Kidney capillary endothelial cell (primary cell): ENCODE results near the gene GEMIN7.
A peak's percentile ranks its signal among the peaks of the same experiment; 100 is the strongest.

Experiments
- DNase-seq: peaks from one replicate; pipeline ENCODE4 v3.0.0-alpha.2; 2018; ENCODE audit warnings: low spot score

The GEMIN7 gene, protein sequence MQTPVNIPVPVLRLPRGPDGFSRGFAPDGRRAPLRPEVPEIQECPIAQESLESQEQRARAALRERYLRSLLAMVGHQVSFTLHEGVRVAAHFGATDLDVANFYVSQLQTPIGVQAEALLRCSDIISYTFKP

DNA sequence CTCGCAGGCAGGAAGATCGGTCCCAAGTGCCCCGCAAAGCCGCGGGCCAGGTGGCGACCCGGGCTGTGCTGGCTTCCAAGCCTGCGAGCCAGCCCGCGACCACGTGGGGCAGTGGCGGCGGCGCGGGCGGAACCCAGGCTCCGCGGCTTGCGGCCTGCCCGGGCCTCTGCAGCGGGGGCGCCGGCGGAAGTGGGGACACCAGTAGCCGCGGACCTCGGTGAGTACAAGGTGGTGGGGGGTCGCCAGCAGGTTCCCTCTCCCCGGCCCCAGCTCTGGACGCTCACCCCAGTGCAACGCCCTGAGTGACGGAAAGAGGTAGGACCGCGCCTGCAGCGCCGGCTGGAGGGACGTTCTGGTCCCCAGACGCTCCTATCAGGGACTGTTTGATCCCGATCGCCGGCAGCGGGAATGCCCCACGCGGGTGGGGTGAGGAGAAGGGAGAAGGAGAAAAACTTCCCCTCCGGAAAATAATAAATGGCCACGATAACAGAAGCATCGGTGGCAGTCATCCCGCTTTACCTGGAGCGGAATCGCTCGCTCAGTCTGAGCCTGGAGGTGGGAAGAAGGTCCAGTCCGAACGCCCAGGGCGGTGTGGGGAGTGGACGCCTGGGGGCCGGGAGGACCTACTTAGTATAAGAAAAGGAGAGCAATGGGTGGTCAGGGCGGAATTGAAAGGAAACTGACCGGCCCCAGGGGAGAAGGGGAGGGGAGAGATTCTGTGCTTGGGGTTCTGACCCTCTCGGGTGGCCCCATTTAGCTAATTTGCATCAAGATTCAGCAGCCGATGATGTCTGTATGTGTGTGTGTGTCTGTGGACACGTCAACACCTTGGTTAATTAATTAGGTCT lies at the start of gene GEMIN7:
Gene GEMIN7 (plus strand): TSS at position 198 of the 848 bp plus-strand sequence. CDS start 10,855 bp downstream, outside the sequence.
- peak; percentile 66 for DNase-seq

DNA sequence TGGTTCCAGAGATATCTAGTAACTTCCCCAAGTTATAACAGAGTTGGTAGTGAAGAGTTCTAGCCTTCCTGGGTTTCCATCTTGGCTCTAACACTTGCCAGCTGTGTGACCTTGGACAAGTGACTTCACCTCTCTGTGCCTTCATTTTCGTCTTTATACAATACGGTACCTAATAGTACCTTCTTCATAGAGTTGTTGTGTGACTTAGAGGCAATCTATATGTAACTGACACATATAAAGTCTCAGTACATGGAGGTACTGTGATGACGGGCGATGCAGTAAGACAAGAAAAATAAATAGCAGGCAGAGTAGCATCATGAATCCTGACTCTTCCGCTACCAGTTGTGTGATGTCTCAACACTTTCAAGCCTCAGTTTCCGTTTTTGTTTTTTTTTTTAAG lies 48.2 kb upstream of the GEMIN7 start:
- no peak for DNase-seq

DNA sequence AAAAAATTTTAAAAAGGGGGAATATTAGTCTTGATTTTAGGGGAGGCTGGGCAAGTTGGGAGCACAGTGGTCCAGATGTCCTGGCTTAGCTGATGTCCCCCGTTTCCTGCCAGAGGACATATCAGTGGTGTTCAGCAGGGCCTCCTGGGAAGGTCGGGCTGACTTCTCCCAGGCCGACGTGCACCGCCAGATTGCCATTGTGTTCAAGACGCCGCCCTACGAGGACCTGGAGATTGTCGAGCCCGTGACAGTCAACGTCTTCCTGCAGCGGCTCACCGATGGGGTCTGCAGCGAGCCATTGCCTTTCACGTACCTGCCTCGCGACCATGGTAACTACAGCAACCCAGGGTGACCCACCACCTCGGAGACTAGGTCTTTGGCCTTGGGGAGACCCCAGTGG lies 46.6 kb upstream of the GEMIN7 start:
- DNase-seq, result no peak

DNA sequence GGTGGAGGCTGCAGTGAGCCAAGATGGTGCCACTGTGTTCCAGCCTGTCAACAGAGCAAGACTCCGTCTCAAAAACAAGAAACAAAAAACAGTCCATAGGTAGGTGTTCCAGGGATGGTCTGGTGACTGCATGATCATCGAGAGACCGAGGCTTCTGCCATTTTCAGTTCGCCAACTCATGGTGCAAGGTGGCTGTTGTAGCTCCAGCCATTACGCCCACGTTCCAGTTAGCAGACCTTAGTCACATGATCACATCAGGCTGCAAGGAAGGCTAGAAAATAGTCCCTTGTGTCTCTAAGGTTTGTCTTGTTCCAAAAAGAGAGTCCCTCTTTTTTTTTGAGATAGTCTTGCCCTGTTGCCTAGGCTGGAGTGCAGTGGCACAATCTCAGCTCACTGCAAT lies 43.3 kb upstream of the GEMIN7 start:
- DNase-seq, result no peak

DNA sequence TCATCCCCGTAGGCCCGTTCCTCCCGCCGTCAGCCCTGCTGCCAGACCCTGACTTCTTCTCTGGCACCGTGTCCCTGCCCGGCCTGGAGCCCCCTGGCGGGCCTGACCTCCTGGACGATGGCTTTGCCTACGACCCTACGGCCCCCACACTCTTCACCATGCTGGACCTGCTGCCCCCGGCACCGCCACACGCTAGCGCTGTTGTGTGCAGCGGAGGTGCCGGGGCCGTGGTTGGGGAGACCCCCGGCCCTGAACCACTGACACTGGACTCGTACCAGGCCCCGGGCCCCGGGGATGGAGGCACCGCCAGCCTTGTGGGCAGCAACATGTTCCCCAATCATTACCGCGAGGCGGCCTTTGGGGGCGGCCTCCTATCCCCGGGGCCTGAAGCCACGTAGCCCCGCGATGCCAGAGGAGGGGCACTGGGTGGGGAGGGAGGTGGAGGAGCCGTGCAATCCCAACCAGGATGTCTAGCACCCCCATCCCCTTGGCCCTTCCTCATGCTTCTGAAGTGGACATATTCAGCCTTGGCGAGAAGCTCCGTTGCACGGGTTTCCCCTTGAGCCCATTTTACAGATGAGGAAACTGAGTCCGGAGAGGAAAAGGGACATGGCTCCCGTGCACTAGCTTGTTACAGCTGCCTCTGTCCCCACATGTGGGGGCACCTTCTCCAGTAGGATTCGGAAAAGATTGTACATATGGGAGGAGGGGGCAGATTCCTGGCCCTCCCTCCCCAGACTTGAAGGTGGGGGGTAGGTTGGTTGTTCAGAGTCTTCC lies 41.5 kb upstream of the GEMIN7 start:
- DNase-seq, result no peak

DNA sequence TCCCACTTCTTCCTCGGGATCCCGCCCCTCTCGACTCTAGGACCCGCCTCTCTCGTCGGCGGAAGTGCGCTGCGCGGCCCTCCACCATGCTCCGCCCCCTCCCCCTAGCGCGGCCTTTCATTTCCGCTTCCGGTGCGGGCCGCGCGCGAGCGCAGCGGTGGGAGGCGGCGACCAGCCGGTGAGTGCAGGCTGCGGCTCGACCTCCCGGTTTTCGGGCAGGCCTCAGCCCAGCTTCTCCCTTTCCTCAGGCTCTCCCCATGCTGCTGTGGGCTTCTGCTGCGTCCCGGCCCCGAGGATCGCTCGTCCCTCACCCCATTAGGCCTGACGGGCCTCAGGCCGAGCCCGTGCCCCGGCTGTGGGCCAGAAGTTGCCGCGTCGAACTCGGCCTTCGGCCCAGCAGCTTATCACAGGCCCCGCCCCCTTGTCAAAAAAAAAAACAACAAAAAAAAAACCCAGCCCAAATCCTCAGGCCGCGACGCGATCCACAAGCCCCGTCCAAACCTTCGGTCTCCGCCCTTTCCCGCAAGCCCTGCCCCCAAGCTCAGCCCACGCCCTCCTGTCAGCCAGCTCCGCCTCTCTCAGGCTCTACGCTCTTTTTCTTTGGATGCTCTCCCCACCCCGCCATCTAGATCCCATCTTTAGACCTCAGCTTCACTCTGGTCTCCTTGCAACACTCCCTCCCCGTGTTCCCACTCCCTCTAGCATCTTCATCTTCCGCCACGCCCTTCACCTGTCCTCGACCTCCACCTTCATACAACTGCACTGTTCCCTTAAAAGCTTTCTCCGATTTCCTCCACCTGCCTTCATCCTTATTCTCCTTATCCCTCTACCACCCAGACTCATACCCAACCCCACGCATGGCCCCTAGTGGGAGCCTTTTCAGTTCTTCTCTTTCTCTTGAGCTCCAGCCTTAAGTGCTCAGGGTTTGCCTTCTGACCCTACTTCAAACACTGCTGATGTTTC lies 39.8 kb upstream of the GEMIN7 start, which contains the start of gene CLASRP:
Gene CLASRP (plus strand): TSS at position 115 of the 963 bp plus-strand sequence. CDS start 1,168 bp downstream, outside the sequence.
- peak; percentile 87 for DNase-seq

DNA sequence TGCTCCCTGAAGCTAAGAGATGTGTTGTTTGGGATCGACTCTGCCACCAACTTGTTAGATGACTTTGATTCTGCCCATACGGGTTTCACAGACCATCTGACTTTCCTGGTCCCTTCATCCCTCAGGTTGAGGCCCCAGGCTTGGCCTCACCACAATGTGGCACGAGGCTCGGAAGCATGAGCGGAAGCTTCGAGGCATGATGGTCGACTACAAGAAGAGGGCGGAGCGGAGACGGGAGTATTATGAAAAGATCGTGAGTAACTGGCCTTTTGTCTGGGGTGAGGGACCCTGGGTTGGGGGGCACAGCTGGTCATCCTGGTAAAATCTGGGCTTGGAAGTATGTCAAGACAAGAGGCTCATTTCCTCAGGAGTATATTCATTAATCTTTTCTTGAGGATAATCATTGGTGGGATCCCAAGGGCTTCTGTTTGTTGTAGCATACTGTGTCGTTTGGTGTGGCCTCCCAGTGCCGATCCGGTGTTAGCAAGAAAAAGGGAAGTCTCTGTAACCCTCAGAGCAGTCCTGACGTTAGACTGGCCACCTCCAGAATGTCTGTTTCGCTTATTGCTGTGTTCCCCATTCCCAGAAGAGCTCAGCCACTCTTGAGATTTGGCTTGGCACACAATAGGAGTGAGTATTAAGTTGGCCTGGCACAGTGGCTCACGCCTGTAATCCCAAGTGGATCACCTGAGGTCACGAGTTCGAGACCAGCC lies 38.8 kb upstream of the GEMIN7 start:
- DNase-seq, result no peak

DNA sequence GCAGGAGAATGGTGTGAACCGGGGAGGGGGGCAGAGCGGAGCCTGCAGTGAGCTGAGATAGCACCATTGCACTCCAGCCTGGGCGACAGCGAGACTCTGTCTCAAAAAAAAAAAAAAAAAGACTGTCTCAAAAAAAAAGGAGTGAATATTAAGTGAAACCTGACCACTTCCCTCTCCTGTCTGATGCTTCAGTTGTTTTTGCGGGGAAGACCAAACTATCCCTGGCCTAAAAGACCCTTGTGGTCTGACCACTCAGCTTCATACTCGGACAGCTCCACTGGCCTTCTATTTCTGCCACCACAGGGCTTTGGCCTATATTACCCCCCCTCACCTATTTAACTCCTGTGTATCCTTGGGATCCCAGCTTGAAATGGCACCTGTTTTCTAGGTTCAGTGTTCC lies 37.9 kb upstream of the GEMIN7 start:
- DNase-seq, result no peak

DNA sequence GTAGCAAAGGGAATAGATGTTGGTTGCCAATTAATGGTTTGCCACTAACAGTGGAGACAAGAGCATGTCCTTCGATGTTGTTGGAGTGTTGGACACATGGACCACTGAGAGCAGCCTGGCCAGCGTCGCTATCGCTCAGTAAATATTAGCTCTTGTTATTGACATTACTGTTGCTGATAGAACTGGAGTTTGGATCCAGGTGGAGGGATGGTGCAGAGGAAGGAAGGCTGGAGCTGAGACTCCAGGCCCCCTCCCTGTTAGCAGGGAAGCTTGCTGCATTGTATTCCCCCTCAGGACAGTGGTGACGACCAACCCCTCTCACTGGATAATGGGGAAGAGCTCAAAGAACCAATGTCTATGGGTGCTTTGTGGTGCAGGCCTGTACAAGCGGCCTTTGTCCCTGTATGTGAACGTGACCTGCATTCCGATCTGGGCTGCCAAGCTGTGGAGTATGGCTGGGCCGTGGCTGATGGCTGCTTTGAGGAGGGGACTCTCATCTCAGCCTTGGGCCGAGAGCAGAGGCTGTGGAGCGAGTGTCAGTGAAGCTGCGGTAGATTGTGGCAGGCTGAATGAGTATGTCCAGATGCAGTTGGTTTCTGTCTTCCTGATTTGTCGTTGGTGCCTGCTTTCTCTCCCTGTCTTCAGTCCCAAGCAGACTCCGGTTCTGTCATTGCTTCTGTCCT lies 33.2 kb upstream of the GEMIN7 start:
- no peak for DNase-seq

DNA sequence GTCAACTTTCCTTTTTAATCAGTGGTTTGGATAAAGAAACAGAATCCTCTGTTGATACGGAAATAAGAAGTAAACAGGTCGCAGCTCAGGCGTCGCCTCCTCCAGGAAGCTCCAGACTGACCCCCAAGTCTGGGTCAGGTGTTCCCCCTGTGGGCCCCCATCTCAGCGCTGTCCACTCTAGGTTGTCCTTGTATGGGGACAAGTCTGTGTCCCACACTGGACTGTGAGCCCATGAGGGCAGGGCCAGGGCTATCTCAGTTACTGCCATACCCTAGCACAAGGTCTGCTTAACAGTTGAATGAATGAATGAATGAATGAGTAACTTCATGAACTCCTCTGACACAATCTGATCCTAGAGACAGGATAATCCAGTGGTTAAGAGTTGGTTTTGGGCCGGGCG lies 32.7 kb upstream of the GEMIN7 start:
- no peak for DNase-seq

DNA sequence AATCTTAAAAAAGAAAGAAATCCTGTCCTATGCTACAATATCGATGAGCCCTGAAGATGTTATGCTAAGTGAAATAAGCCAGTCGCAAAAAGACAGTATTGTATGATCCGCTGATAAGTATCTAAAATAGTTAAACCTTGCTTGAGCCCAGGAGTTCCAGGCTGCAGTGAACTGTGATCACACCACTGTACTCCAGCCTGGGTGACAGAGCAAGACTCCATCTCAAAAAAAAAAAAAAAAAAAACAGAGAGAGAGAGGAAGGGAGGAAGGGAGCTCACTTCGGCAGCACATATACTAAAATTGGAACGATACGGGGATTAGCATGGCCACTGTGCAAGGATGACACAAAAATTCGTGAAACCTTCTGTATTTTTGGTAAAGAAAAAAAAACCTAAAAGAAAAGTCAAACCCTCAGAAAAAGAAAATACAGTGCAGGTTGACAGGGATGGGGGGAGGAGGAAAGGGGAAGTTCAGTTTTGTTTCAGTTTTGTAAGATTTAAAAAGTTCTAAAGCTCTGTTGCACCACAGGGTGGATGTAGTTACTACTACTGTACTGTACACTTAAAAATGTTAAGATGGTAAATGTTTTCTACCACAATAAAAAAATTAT lies 31.8 kb upstream of the GEMIN7 start:
- no peak for DNase-seq

DNA sequence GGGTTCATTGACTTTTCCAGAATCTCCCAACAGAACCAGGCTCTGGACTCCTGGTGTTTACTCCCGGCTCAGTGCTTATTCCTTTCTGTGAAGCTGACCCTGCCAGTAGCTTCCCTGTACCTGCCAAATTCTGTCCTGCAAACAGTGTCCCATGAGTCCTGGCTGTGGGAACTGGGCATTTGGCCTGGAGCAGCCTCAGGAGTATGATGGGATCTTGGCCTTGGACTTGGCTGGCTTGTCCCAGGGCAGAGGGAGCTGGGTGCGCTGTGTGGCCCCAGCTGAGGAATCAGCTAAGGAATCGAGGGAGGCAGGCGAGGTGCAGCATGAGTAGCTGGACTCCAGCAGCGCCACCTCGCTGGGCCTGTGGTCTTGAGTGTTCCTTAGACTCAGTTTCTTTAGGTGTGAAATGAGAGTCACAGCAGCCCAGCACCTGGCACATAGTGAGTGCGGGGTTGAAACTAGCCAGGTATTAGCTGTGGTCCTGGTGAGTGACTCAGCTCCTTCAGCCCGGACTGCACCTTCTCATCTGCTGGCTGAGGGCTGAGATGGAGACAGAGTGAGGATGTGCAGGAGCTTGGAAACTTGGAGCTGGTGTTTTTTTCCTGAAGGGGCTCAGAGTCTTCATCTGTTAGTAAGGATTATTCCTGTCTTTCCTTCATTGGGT lies 29.9 kb upstream of the GEMIN7 start:
- no peak for DNase-seq

DNA sequence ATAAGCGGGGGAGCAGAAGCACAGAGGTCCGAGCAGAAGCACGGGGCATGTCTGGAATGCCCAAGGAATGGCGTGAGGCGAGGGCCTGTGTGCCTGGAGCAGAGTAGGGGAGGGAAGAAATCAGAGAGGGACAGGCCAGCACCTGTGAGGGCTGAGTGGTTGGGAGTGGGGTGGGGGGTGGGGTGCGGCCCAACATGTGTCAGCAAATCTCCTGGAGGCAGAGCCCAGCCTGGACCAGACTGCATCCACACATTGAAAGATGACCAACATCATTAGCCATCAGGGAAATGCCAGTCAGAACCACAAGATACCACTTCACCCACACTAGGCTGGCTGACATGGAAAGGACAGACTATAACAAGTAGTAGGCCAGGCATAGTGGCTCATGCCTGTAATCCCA lies 29.0 kb upstream of the GEMIN7 start:
- no peak for DNase-seq

DNA sequence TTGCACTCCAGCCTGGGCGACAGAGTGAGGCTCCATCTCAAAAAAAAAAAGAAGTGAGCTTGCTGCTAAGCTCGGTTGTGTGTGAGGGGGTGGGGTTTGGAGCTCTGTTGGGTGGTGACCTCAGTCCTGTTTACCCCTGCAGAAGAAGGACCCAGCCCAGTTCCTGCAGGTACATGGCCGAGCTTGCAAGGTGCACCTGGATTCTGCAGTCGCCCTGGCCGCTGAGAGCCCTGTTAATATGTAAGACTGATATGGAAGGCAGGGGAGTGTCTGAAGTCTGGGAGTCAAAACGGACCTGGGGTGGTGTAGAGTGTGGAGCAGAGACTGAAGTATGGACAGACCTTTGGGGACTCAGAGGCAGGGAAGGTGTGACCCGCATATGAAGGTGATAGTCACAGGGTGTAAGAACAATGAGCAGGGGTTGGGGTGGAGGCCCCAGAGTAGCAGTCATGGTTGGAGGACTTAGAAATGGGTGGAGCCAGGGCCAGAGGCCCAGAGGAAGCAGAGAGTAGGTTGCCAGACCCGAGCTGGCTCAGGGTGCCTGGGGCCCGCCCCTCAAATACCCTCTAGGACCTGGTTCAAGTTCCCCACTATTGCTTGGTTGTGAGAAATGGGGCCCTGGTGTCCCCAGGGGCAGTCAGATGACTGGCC lies 27.0 kb upstream of the GEMIN7 start:
- DNase-seq, result no peak

DNA sequence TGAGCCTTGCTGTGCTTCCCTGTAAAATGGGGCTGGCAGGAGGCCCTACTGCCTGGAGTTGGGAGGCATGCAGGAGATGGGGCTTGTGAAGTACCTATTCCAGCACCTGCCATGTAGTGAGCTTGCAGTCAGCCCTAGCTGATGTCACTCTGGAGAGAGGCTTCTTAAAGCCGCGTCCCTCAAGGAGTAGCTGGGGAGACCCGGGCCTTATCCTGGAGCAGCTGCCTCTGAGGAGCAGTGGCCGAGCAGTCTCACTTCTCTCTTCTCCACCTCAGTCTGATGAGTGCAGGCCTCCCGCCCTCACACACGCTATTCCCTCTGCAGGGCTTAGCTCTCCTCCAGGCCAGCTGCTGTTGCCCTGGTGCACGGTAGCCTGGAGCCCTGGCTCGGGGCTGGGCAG lies 22.2 kb upstream of the GEMIN7 start:
- DNase-seq, result no peak

DNA sequence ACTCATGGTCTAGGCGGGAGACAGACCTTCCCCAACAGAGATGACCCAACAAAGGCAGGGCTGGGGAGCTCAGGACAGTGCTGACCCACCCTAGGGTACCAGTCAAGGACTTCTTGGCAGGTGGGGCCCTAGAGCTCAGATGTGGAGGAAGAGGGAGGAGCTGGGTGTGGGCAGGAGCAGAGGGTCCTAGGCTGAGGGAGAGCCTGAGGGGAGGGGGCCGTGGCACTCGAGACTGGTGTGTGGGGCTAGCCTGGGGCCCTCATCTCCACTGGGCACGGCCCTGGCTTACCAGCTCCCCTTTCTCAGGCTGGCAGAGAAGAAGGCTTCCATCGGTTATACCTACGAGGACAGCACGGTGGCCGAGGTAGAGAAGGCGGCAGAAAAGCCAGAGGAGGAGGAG lies 21.6 kb upstream of the GEMIN7 start:
- DNase-seq, result no peak

DNA sequence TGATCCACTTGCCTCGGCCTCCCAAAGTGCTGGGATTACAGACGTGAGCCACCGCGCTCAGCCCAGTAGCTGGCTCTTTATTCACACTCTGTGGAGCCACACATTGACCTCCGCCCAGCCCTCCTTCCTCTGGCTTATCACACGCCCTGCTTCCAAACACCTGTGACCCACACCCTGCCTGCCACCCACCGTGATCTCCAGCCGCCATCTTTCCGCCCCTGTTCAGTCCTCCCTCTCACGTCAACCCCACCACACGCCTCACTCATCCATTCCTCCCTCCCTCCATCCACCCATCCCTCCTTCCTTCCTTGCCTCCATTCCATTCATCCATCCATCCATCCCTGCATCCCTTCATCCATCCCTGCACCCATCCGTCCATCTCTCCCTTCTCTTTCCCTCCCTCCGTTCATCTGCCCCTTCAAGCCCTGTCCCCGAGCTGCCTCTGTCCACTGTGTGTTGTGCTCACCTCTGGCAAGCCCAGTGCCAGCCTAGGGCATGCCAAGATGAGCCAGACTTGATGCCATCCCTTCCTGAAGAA lies 20.4 kb upstream of the GEMIN7 start:
- no peak for DNase-seq

DNA sequence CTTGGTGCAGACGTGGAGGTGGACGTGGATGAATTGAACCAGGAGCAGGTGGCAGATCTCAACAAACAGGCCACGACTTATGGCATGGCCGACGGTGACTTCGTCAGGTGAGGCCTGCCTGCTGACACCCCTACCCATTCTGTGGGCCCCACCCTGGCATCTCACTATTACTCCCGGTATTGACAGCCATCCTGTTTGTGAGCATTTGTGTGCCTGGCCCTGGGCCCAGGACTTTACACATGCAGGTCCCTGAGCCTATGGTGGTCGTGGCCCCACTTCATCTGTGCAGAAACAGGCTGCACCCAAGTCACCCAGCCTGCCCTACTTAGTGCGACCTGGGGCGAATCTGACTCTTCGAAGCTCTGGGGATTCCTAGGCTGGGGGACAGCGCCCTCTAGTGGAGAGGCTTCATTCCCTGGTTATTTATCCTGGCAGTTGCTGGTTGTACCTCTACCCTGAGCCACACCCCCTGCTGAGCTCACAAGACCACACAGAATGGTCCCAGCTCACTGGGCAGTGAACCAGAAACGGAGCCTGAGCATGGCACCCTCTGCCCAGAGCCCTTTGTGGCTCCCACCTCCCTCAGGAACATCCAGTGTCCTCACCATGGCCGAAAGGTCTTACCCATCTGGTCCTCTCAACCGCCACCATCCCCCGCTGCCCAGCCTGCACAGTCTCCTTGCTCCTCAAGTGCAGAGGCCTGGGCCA lies 19.6 kb upstream of the GEMIN7 start:
- DNase-seq, result peak; percentile 66
